ENCODE data around the gene SLC16A12. TPM values are rescaled to one million over a fixed set of nuclear protein-coding genes. Genes with fewer than 3 reads are reported as not detected.

Gene SLC16A12
- total and polyA plus RNA-seq, 2 of the 8 experiments (the other 6 are each of a cell fraction or from before 2014, with no cell fraction given): 1.6 to 1.9 TPM

DNA sequence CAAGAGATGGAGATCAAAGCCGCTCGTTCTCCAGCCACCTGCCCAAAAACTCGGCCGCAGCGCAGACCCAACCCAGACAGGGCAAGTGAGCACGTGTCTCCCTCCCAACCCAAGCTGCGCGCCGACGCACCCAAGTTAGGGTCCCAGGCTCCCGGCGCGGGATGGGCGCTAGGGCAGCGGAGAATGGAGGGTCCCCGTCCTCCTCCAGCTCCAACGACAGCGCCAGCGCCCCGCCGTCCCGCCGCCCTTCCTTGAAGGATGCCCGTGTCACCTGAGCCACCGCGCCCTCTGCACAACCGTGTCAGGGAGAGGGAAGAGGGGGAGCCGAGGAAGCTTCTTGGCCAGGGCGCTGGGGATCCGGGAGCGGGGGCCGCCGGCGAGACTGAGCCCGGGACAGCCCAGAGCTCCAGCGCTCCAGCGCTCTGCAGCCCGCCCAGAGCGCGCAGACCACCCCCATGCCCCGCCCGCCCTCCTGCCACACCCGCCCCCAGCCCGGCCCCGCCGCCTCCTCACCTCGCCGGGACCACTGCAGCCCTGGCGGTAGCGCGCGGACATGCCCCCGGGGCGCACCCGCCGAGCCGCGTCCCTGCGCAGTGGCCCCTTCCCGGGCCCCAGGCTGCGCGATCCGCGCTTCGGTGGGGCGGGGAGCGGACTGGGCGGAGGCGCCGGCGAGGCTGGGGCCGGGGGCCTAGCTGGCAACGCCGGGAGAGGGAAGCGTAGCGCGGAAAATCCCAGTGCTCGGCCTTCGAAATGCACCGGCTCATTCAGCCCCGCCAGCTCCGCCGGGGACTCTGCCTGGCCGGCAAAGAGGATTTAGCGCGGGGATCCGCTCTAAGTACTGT lies at the start of gene SLC16A12 (continued):
- peak; percentile 95 for TF ChIP-seq RBBP5 (IDR thresholded peaks at IDR 0.05; ENCODE audit: borderline replicate concordance, low read depth, low read length)
- TF ChIP-seq, protein P1, sequence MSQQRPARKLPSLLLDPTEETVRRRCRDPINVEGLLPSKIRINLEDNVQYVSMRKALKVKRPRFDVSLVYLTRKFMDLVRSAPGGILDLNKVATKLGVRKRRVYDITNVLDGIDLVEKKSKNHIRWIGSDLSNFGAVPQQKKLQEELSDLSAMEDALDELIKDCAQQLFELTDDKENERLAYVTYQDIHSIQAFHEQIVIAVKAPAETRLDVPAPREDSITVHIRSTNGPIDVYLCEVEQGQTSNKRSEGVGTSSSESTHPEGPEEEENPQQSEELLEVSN (IDR thresholded peaks at IDR 0.05): peak; percentile 91
- TF ChIP-seq KDM4A (IDR thresholded peaks at IDR 0.05; ENCODE audit: low read depth, low read length, severe bottlenecking): peak; percentile 65
- TF ChIP-seq BCL11A (IDR thresholded peaks at IDR 0.05; ENCODE audit: low read depth in 2 of 2, low read length in 2 of 2): no peak
- TF ChIP-seq TAF1 (IDR thresholded peaks at IDR 0.05; ENCODE audit: low read depth, low read length): peak; percentile 29; the same call in 1 of the 2 replicates
- TF ChIP-seq, protein P2, sequence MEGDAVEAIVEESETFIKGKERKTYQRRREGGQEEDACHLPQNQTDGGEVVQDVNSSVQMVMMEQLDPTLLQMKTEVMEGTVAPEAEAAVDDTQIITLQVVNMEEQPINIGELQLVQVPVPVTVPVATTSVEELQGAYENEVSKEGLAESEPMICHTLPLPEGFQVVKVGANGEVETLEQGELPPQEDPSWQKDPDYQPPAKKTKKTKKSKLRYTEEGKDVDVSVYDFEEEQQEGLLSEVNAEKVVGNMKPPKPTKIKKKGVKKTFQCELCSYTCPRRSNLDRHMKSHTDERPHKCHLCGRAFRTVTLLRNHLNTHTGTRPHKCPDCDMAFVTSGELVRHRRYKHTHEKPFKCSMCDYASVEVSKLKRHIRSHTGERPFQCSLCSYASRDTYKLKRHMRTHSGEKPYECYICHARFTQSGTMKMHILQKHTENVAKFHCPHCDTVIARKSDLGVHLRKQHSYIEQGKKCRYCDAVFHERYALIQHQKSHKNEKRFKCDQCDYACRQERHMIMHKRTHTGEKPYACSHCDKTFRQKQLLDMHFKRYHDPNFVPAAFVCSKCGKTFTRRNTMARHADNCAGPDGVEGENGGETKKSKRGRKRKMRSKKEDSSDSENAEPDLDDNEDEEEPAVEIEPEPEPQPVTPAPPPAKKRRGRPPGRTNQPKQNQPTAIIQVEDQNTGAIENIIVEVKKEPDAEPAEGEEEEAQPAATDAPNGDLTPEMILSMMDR (IDR thresholded peaks at IDR 0.05; ENCODE audit: control extremely low read depth in 1 of 3, insufficient read depth in 1 of 3, low read depth in 1 of 3, low read length in 3 of 3): peak in 1 of 3 experiments; percentile 36; a peak in 1 of 4 replicates
- 0 out of 4 replicates have a peak, but pooled peaks of 1 of the 2 experiments have one; percentile 6 for TF ChIP-seq HDAC2 (IDR thresholded peaks at IDR 0.05; ENCODE audit: borderline replicate concordance in 1 of 2, low read depth in 2 of 2, low read length in 2 of 2)
- peak in 1 of 2 experiments; percentile 7; a peak in 1 of 4 replicates for TF ChIP-seq RAD21 (IDR thresholded peaks at IDR 0.05 in 1 of 2, conservative IDR thresholded peaks at IDR 0.05 in 1 of 2; ENCODE audit: low read depth in 2 of 2, low read length in 2 of 2)
- TF ChIP-seq, protein P3, sequence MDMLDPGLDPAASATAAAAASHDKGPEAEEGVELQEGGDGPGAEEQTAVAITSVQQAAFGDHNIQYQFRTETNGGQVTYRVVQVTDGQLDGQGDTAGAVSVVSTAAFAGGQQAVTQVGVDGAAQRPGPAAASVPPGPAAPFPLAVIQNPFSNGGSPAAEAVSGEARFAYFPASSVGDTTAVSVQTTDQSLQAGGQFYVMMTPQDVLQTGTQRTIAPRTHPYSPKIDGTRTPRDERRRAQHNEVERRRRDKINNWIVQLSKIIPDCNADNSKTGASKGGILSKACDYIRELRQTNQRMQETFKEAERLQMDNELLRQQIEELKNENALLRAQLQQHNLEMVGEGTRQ (IDR thresholded peaks at IDR 0.05; ENCODE audit: low read length): no peak
- TF ChIP-seq EZH2 (IDR thresholded peaks at IDR 0.05; ENCODE audit: low read depth, low read length, severe bottlenecking): peak; percentile 23
- TF ChIP-seq TAF7 (optimal IDR thresholded peaks at IDR 0.05; ENCODE audit: borderline replicate concordance, low read depth, low read length): no peak
- TF ChIP-seq POLR2A (IDR thresholded peaks at IDR 0.05; ENCODE audit: control extremely low read depth in 1 of 2, low read depth in 2 of 2, low read length in 2 of 2): peak in 1 of 2 experiments; percentile 23; a peak in 1 of 3 replicates

Data from H1 (cell line).